HCT116 (cell line): ENCODE measurements around the gene COL23A1. TPM values are rescaled to one million over a fixed set of nuclear protein-coding genes. Genes with fewer than 3 reads are reported as not detected.

ENCODE experiments used
- ATAC-seq: fragments of 200-7000 bp; cut with Tn5 transposase; 2 replicates; pipeline ENCODE4 v1.9.1; 2020; ENCODE audit warnings: mild to moderate bottlenecking, moderate library complexity
- BruUV-seq: library from RNA; stranded (reverse); fragments of 400-500 nt; replicated peaks from 2 replicates; lab custom pipeline; 2021; lab: Mats Ljungman, UMichigan
- CTCF ChIA-PET: fragments of 300-600 bp; sonication (Branson Sonifier 250); formaldehyde crosslinking; loops from one replicate; lab custom pipeline; 2021; ENCODE audit warnings: antibody characterized with exemption; lab: Charles Lee
- POLR2A ChIA-PET: fragments of 300-600, 350-600 bp; sonication (Branson Sonifier 250); formaldehyde crosslinking; loops from one replicate; lab custom pipeline; 2021; ENCODE audit warnings: antibody characterized with exemption; lab: Charles Lee
- RAD21 ChIA-PET, 2 experiments: fragments of 300-600 bp; sonication (Branson Sonifier 250); formaldehyde crosslinking; loops; one replicate each; lab custom pipeline; 2023; ENCODE audit warnings: low total read pairs in 2 of 2; ENCODE audit not compliant: uncharacterized antibody in 2 of 2, unreplicated experiment in 2 of 2, low non-redundant PET in 1 of 2; lab: Charles Lee
- DNase-seq: peaks from one replicate; pipeline ENCODE4 v3.0.0-alpha.2; 2010; ENCODE audit warnings: low read depth, low spot score
- H2AFZ ChIP-seq: fragments of 200-600 bp; shearing (Covaris generic), sonication (generic); 2 replicates; pipeline ENCODE4 v1.6.1; 2017; ENCODE audit warnings: low read depth, mixed run types, mixed read lengths, antibody characterized with exemption, low read length; ENCODE audit not compliant: poor library complexity, severe bottlenecking
- H3K27ac ChIP-seq: 2 replicates; pipeline ENCODE4 v1.5.1; 2012; ENCODE audit warnings: low read depth, low read length
- H3K27me3 ChIP-seq: fragments of 200-600 bp; sonication (generic); 2 replicates; pipeline ENCODE4 v1.6.1; 2016; ENCODE audit warnings: mixed run types, low read length, mixed read lengths; ENCODE audit not compliant: insufficient read depth
- H3K36me3 ChIP-seq, 2 experiments: fragments of 200-500 bp in 1 of 2; fragments of 200-600 bp in 1 of 2; sonication (Bioruptor generic) in 1 of 2; sonication (generic) in 1 of 2; 2 replicates each; pipeline versions ENCODE4 v1.5.1 to v1.6.1; 2014 to 2016; ENCODE audit warnings: low read length in 2 of 2, inconsistent platforms in 1 of 2, mixed read lengths in 1 of 2, mixed run types in 1 of 2; ENCODE audit not compliant: insufficient read depth in 2 of 2, control insufficient read depth in 1 of 2
- H3K4me1 ChIP-seq, 2 experiments: fragments of 200-600 bp in 1 of 2; sonication (generic) in 1 of 2; 2 replicates each; pipeline versions ENCODE4 v1.5.1 to v1.6.1; 2012 to 2017; ENCODE audit warnings: low read length in 2 of 2, inconsistent platforms in 1 of 2, mild to moderate bottlenecking in 1 of 2, mixed read lengths in 1 of 2, mixed run types in 1 of 2, moderate library complexity in 1 of 2; ENCODE audit not compliant: insufficient read depth in 2 of 2, control insufficient read depth in 1 of 2
- H3K4me2 ChIP-seq: fragments of 200-600 bp; sonication (generic); 2 replicates; pipeline ENCODE4 v1.6.1; 2017; ENCODE audit warnings: mixed run types, low read length, mixed read lengths
- H3K4me3 ChIP-seq, 2 experiments: fragments of 200-600 bp in 1 of 2; sonication (generic) in 1 of 2; replicated peaks in 1 of 2; 2 replicates each; pipeline ENCODE4 v1.5.1; 2011 to 2016; ENCODE audit warnings: low read length in 2 of 2, control low read depth in 1 of 2, low read depth in 1 of 2, mild to moderate bottlenecking in 1 of 2, mixed read lengths in 1 of 2, mixed run types in 1 of 2
- H3K79me2 ChIP-seq: fragments of 200-600 bp; sonication (generic); 2 replicates; pipeline ENCODE4 v1.6.1; 2017; ENCODE audit warnings: mild to moderate bottlenecking, mixed run types, low read length, moderate library complexity, mixed read lengths; ENCODE audit not compliant: insufficient read depth
- H3K9ac ChIP-seq: fragments of 200-600 bp; sonication (generic); 2 replicates; pipeline ENCODE4 v1.6.1; 2016; ENCODE audit warnings: low read length, mixed read lengths
- H3K9me2 ChIP-seq: fragments of 200-600 bp; sonication (generic), shearing (Covaris generic); 2 replicates; pipeline ENCODE4 v1.6.1; 2017; ENCODE audit warnings: mixed run types, mild to moderate bottlenecking, moderate library complexity; ENCODE audit not compliant: insufficient read depth
- H3K9me3 ChIP-seq, 2 experiments: fragments of 200-500 bp in 1 of 2; fragments of 200-600 bp in 1 of 2; sonication (Bioruptor generic) in 1 of 2; sonication (generic) in 1 of 2; 2 replicates each; pipeline ENCODE4 v1.6.1; 2014 to 2017; ENCODE audit warnings: low read length in 2 of 2, mixed read lengths in 2 of 2, inconsistent platforms in 1 of 2, low read depth in 1 of 2, mild to moderate bottlenecking in 1 of 2, mixed run types in 1 of 2, moderate library complexity in 1 of 2; ENCODE audit not compliant: control insufficient read depth in 1 of 2, insufficient read depth in 1 of 2
- H4K20me1 ChIP-seq: fragments of 200-600 bp; sonication (generic), shearing (Covaris generic); 2 replicates; pipeline ENCODE4 v1.6.1; 2017; ENCODE audit warnings: mixed run types, mild to moderate bottlenecking, moderate library complexity; ENCODE audit not compliant: insufficient read depth
- CBX3 ChIP-seq: IDR thresholded peaks from 2 replicates; pipeline ENCODE4 v1.6.1; 2012; ENCODE audit warnings: low read depth
- EGR1 ChIP-seq: IDR thresholded peaks from 2 replicates; pipeline ENCODE4 v1.6.1; 2012; ENCODE audit warnings: low read depth
- ELF1 ChIP-seq: IDR thresholded peaks from 2 replicates; pipeline ENCODE4 v1.6.1; 2012; ENCODE audit warnings: low read depth, borderline replicate concordance
- FOSL1 ChIP-seq: IDR thresholded peaks from 2 replicates; pipeline ENCODE4 v1.6.1; 2012; ENCODE audit warnings: low read depth
- JUND ChIP-seq: IDR thresholded peaks from 2 replicates; pipeline ENCODE4 v1.6.1; 2012
- RAD21 ChIP-seq: IDR thresholded peaks from 2 replicates; pipeline ENCODE4 v1.6.1; 2012; ENCODE audit warnings: low read depth, mild to moderate bottlenecking
- SP1 ChIP-seq: IDR thresholded peaks from 2 replicates; pipeline ENCODE4 v1.6.1; 2012; ENCODE audit warnings: low read depth
- ZFX ChIP-seq: fragments of 450-650 bp; IDR thresholded peaks from 2 replicates; pipeline ENCODE4 v1.6.1; 2017
- ZNF274 ChIP-seq: fragments of 200-500 bp; sonication (Bioruptor generic); IDR thresholded peaks from 2 replicates; pipeline ENCODE4 v1.6.1; 2014; ENCODE audit warnings: mild to moderate bottlenecking, low read depth, low read length, inconsistent platforms
- intact Hi-C: fragments of 100-400 bp; cut with micrococcal nuclease; formaldehyde crosslinking; loops from 2 replicates; pipeline ENCODE4 v1.10.0; 2022
- total RNA-seq: library from RNA; stranded (reverse); gene quantifications from one replicate; pipeline ENCODE4 v1.2.1, GENCODE V29; 2021; ENCODE audit not compliant: unreplicated experiment
- TF ChIP-seq, protein P1 (sequence below): IDR thresholded peaks from 2 replicates; pipeline ENCODE4 v1.6.1; 2012
- TF ChIP-seq, protein P2 (sequence below), 3 experiments: fragments of 200-600 bp in 1 of 3; sonication (generic) in 1 of 3; IDR thresholded peaks in 2 of 3; conservative IDR thresholded peaks in 1 of 3; 2 replicates each; pipeline ENCODE4 v1.5.1; 2012 to 2017; ENCODE audit warnings: low read depth in 2 of 3, low read length in 2 of 3, antibody characterized with exemption in 1 of 3, borderline replicate concordance in 1 of 3, control low read depth in 1 of 3, mild to moderate bottlenecking in 1 of 3, mixed read lengths in 1 of 3, mixed run types in 1 of 3, moderate library complexity in 1 of 3; ENCODE audit not compliant: insufficient read depth in 1 of 3

Gene COL23A1
- total RNA-seq, 1 experiment from 2014 or later: not detected

DNA sequence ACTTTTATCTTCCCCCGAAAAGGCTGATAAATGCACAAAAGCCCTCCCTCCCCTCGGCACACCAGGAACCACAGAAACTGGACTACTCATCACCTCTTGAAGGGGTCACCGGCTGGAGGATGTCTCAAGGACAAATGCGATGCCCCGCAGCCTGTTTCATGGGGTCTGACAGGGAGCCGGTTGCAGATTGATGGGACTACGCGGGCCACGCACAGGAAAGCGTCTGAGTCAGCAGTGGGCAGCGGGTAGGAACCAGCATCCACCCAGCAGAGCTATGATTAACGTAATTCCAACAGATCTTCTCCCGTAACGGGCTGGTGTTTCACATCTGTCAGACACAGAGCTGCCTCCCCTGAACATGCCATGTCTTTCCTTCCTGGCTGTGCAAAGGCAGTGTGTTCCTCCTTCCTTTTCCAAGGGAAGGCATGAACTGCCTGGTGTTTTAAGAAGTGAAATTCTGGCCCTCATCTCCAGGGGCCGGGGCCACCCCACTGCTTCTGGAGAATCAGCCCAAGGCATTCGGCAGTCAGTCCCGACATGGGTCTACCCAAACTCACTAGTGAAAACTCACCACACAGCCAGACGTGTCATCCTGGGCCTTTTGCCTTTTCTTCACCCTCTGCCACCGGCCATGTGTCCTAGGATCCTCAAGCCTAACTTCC, 213.1 kb downstream of the COL23A1 start:
- no peaks in the 10 kb centered on the region for H3K9me3 ChIP-seq
- H3K27ac ChIP-seq: no peak overlapping the region
- no peaks in the 10 kb centered on the region for H3K4me1 ChIP-seq
- H3K4me2 ChIP-seq: no peak overlapping the region
- no peaks in the 10 kb centered on the region for H3K79me2 ChIP-seq
- ChIA-PET CTCF (no interaction called here), POLR2A (no interaction called here), RAD21 (no interaction called here)
- DNase-seq (no peak), ATAC-seq (no peak)
- intact Hi-C loops: no loop called here
- no peak overlapping the region for H2AFZ ChIP-seq
- no peaks in the 10 kb centered on the region for H3K9me2 ChIP-seq
- no peaks in the 10 kb centered on the region for H3K36me3 ChIP-seq
- H3K4me3 ChIP-seq: no peak overlapping the region
- H3K27me3 ChIP-seq: 0 out of 2 replicates have a peak, but pooled peaks cover 5% of the 10 kb centered on the region
- TF ChIP-seq ELF1 (no peak), ZNF274 (no peak)
- TF ChIP-seq, protein P1, sequence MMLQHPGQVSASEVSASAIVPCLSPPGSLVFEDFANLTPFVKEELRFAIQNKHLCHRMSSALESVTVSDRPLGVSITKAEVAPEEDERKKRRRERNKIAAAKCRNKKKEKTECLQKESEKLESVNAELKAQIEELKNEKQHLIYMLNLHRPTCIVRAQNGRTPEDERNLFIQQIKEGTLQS: no peak
- H3K9ac ChIP-seq: no peak overlapping the region
- BruUV-seq: no TSS peak
- no peaks in the 10 kb centered on the region for H4K20me1 ChIP-seq

- Histone ChIP-seq H3K9me3 (no peaks in the 10 kb centered on the region), H3K4me1 (no peaks in the 10 kb centered on the region), H2AFZ (no peak overlapping the region), H4K20me1 (no peaks in the 10 kb centered on the region), H3K9ac (no peak overlapping the region), H3K79me2 (no peaks in the 10 kb centered on the region), H3K27me3 (0 out of 2 replicates have a peak, but pooled peaks cover 5% of the 10 kb centered on the region), H3K4me2 (no peak overlapping the region), H3K36me3 (no peaks in the 10 kb centered on the region), H3K4me3 (no peak overlapping the region), H3K9me2 (no peaks in the 10 kb centered on the region), H3K27ac (no peak overlapping the region)
- intact Hi-C loops: no loop called here
- no peak for ATAC-seq
- BruUV-seq: no TSS peak
- CTCF ChIA-PET: no interaction called here
- RAD21 ChIA-PET: no interaction called here
- no peak for DNase-seq
- no peak for TF ChIP-seq JUND
- TF ChIP-seq SP1: no peak
- TF ChIP-seq CBX3: no peak
- TF ChIP-seq, protein P2, sequence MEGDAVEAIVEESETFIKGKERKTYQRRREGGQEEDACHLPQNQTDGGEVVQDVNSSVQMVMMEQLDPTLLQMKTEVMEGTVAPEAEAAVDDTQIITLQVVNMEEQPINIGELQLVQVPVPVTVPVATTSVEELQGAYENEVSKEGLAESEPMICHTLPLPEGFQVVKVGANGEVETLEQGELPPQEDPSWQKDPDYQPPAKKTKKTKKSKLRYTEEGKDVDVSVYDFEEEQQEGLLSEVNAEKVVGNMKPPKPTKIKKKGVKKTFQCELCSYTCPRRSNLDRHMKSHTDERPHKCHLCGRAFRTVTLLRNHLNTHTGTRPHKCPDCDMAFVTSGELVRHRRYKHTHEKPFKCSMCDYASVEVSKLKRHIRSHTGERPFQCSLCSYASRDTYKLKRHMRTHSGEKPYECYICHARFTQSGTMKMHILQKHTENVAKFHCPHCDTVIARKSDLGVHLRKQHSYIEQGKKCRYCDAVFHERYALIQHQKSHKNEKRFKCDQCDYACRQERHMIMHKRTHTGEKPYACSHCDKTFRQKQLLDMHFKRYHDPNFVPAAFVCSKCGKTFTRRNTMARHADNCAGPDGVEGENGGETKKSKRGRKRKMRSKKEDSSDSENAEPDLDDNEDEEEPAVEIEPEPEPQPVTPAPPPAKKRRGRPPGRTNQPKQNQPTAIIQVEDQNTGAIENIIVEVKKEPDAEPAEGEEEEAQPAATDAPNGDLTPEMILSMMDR (IDR thresholded peaks at IDR 0.05 in 2 of 3, conservative IDR thresholded peaks at IDR 0.05 in 1 of 3; ENCODE audit: borderline replicate concordance in 1 of 3, insufficient read depth in 1 of 3, low read depth in 2 of 3, low read length in 2 of 3): no peak
- TF ChIP-seq EGR1: no peak
- no peak for TF ChIP-seq FOSL1
- TF ChIP-seq ZFX: no peak
- no peak for TF ChIP-seq RAD21
- TF ChIP-seq, all 23 proteins: peak for 0
- POLR2A ChIA-PET: no interaction called here
Observed at GRCh38 chr5:178375348-178375747, 214.8 kb downstream of the COL23A1 start.
